Suprapubic skin (tissue), 4 donors: Measurements from ENCODE around the gene PCDHGA12.

Experiments
- EP300 ChIP-seq: sonication (generic); formaldehyde crosslinking; IDR thresholded peaks from one replicate; pipeline ENCODE4 v1.6.1; 2017; ENCODE audit warnings: antibody characterized with exemption
- POLR2A ChIP-seq, 2 donors: fragments of 450-650 bp; IDR thresholded peaks; one replicate each; pipeline ENCODE4 v1.6.1; 2017; ENCODE audit warnings: antibody characterized with exemption in 2 of 2, mild to moderate bottlenecking in 2 of 2, moderate library complexity in 2 of 2
- POLR2AphosphoS5 ChIP-seq, 3 donors: sonication (generic); formaldehyde crosslinking; IDR thresholded peaks; one replicate each; pipeline ENCODE4 v1.6.1; 2017; ENCODE audit warnings: antibody characterized with exemption in 3 of 3
- TF ChIP-seq, protein P1 (sequence below), 2 donors: fragments of 200-600 bp in 1 of 2; fragments of 450-650 bp in 1 of 2; sonication (generic) in 1 of 2; IDR thresholded peaks; one replicate each; pipeline ENCODE4 v1.5.1; 2016 to 2019; ENCODE audit warnings: antibody characterized with exemption in 2 of 2, mild to moderate bottlenecking in 1 of 2, moderate library complexity in 1 of 2

DNA sequence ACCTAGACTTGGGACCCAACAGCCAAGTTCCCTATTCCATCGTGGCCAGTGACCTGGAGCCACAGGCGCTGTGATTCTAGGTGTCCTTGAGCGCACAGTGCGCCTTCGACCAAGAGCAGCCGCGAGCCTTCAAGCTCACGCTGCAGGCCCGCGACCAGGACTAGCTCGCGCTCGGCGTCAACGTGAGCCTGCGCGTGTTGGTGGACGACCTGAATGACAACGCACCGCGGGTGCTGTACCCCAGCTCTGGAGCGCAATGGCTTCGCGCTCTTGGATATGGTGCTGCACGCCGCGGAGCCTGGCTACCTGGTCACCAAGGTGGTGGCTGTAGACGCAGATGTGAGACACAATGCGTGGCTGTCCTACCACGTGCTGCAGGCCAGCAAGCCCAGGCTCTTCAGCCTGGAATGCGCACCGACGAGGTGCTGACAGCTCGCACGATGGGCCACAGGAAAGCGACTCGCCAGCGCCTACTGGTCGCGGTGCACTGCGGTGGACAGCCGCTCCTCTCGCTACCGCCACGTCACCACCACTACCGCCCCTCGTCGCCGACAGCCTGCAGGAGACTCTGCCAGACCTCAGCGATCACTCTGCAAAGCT lies 11.4 kb downstream of the PCDHGA12 start:
- no peak for TF ChIP-seq POLR2A (IDR thresholded peaks at IDR 0.05)
- TF ChIP-seq, protein P1, sequence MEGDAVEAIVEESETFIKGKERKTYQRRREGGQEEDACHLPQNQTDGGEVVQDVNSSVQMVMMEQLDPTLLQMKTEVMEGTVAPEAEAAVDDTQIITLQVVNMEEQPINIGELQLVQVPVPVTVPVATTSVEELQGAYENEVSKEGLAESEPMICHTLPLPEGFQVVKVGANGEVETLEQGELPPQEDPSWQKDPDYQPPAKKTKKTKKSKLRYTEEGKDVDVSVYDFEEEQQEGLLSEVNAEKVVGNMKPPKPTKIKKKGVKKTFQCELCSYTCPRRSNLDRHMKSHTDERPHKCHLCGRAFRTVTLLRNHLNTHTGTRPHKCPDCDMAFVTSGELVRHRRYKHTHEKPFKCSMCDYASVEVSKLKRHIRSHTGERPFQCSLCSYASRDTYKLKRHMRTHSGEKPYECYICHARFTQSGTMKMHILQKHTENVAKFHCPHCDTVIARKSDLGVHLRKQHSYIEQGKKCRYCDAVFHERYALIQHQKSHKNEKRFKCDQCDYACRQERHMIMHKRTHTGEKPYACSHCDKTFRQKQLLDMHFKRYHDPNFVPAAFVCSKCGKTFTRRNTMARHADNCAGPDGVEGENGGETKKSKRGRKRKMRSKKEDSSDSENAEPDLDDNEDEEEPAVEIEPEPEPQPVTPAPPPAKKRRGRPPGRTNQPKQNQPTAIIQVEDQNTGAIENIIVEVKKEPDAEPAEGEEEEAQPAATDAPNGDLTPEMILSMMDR (IDR thresholded peaks at IDR 0.05): no peak
- no peak for TF ChIP-seq POLR2AphosphoS5 (IDR thresholded peaks at IDR 0.05)
- TF ChIP-seq EP300: no peak
